Bronchial epithelial cell (primary cell): ENCODE data around the gene IRF2. TPM values are rescaled to one million over a fixed set of nuclear protein-coding genes. Genes with fewer than 3 reads are reported as not detected.
"Not testable (repeated sequence)": the region's sequence is repeated elsewhere in the genome, so short reads cannot be mapped to it uniquely, and the experiment has no call there.

Experiments
- DNase-seq: peaks from one replicate; pipeline ENCODE4 v3.0.0-alpha.2; 2010; ENCODE audit warnings: low read depth
- FAIRE-seq: peaks from 2 replicates; lab custom pipeline; 2011; peaks lifted over from hg19 to GRCh38; lab: Jason Lieb, UNC
- H3K27me3 ChIP-seq: 2 replicates; pipeline ENCODE4 v1.5.1; 2011; ENCODE audit warnings: low read length; ENCODE audit not compliant: control insufficient read depth, insufficient read depth
- H3K36me3 ChIP-seq: 2 replicates; pipeline ENCODE4 v1.5.1; 2011; ENCODE audit warnings: low read length; ENCODE audit not compliant: control insufficient read depth, insufficient read depth
- H3K4me3 ChIP-seq: 2 replicates; pipeline ENCODE4 v1.5.1; 2011; ENCODE audit warnings: mild to moderate bottlenecking, low read depth, low read length, control low read depth
- CTCF ChIP-seq: IDR thresholded peaks from 2 replicates; pipeline ENCODE4 v1.5.1; 2011; ENCODE audit warnings: mild to moderate bottlenecking, moderate library complexity, low read length, control low read depth, inconsistent platforms; ENCODE audit not compliant: insufficient read depth, severe bottlenecking
- total RNA-seq: library from RNA; depleted of rRNA; stranded (reverse); fragments of >200 nt; gene quantifications from 2 replicates; pipeline ENCODE4 v1.2.1, GENCODE V29; 2014

IRF2 gene
- total RNA-seq, 1 donor from 2014 or later, result 16.1 TPM

GRCh38 chr4:184384810-184385557, 89.4 kb downstream of the IRF2 start:
- H3K36me3 ChIP-seq, result peaks cover 3% of the 10 kb centered on the region
- H3K4me3 ChIP-seq, result no peak overlapping the region
- TF ChIP-seq CTCF, result no peak
- no peak for FAIRE-seq
- DNase-seq, result no peak
- H3K27me3 ChIP-seq, result no peaks in the 10 kb centered on the region

GRCh38 chr4:184384056-184384809, 90.1 kb downstream of the IRF2 start:
- no peak for TF ChIP-seq CTCF
- Histone ChIP-seq H3K4me3 (peak overlapping the region; percentile 26), H3K36me3 (peaks cover 3% of the 10 kb centered on the region), H3K27me3 (no peaks in the 10 kb centered on the region)
- FAIRE-seq, result peak; percentile 28
- DNase-seq, result peak; percentile 91

- DNase-seq, result peak; percentile 98
- H3K27me3 ChIP-seq, result no peaks in the 10 kb centered on the region
- no peak for FAIRE-seq
- no peak for TF ChIP-seq CTCF
- peak overlapping the region; percentile 26 for H3K4me3 ChIP-seq
- peaks cover under 1% of the 10 kb centered on the region for H3K36me3 ChIP-seq
Observed at GRCh38 chr4:184383497-184384055, 90.8 kb downstream of the IRF2 start.

- no peak overlapping the region for H3K4me3 ChIP-seq
- TF ChIP-seq CTCF, result no peak
- no peaks in the 10 kb centered on the region for H3K36me3 ChIP-seq
- no peaks in the 10 kb centered on the region for H3K27me3 ChIP-seq
- DNase-seq, result no peak
- FAIRE-seq, result no peak
Observed at GRCh38 chr4:184382189-184382846, 92.0 kb downstream of the IRF2 start.

- DNase-seq, result no peak
- no peak for TF ChIP-seq CTCF
- FAIRE-seq, result no peak
- H3K27me3 ChIP-seq, result no peaks in the 10 kb centered on the region
- no peaks in the 10 kb centered on the region for H3K36me3 ChIP-seq
- H3K4me3 ChIP-seq, result no peak overlapping the region
Observed at GRCh38 chr4:184380707-184381106, 93.6 kb downstream of the IRF2 start.

- not testable (repeated sequence) for H3K36me3 ChIP-seq, DNase-seq, H3K27me3 ChIP-seq, FAIRE-seq, H3K4me3 ChIP-seq
Observed at GRCh38 chr4:184380214-184380613, 94.1 kb downstream of the IRF2 start.
